ENCODE results near the gene SRPRA.

Gene SRPRA

DNA sequence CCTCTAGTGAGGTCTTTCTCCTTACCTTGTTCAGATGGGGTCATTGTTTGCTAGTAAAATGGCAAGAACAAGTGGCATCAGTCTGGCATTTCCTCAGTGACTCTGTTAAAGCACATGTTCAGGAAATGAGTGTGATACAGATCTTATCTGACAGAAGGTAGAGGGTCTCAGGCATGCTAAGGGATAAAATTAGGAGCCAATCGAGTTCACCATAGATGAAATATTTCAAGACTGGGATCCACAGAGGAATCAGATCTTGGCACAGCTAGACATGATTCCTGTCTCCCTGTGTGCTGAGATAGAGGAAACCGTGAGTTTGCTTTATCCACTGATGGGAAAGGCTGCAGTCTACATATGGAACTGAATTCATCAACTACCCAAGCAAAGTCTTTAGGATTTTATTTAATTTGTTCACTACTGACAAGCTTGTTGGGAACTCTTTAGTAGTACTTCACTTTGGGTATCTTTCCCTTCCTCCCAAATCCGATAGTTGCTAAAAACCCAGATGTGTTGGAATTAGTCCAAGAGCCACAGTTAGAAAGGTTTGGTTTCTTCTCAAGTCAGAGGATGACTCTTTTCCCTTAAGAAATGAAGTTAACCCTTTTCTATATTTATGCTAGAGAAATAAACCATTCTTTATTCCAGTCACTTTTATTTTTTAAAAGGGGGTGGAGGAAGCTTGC is 38.7 kb downstream of the SRPRA start:
- no peak for DNase-seq (ENCODE audit: low read depth)

DNA sequence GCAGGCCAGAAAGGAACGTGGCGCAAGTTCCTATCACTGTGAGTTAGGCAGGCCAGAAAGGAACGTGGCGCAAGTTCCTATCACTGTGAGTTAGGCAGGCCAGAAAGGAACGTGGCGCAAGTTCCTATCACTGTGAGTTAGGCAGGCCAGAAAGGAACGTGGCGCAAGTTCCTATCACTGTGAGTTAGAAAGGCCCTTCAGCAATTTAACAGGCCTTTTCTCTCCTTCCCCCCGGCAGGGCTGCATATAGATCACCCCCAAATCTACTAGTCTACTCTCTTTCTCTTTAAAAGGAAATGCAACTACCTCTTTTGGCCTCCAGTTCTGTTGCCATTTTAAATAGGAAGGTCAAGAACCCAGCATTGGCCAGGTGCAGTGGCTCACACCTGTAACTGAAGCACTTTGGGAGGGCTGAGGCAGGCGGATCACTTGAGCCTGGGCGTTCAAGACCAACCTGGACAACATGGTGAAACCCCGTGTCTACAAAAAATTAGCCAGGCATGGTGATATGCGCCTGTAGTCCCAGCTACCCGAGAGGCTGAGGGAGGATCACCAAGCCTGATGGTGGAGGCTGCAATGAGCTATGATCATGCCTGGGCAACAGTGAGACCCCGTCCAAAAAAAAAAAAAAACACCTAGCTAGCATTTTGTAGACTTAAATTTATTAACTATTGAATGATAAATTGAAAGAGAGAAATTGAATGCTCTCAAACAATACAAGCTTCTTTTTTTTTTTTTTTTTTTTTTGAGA is 42.2 kb downstream of the SRPRA start:
- DNase-seq (ENCODE audit: low read depth): no peak

DNA sequence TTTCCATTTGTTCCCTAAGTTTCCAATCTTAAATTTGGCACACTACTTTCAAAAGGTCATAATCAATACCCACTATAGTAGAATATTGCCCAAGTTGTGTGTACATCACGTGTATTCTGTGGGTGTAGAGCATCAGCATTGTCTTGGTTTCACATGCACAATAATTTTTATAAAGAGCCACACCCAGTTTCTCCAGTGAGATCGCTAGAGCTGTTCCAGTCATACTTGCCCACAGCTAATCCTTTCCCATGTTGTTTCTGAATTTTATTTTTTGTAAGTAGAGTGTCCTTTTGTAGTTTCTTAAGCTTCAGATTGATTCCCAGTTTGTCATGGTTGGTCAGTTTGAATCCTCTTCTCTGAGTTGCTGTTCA is 43.4 kb downstream of the SRPRA start:
- DNase-seq (ENCODE audit: low read depth): no peak

DNA sequence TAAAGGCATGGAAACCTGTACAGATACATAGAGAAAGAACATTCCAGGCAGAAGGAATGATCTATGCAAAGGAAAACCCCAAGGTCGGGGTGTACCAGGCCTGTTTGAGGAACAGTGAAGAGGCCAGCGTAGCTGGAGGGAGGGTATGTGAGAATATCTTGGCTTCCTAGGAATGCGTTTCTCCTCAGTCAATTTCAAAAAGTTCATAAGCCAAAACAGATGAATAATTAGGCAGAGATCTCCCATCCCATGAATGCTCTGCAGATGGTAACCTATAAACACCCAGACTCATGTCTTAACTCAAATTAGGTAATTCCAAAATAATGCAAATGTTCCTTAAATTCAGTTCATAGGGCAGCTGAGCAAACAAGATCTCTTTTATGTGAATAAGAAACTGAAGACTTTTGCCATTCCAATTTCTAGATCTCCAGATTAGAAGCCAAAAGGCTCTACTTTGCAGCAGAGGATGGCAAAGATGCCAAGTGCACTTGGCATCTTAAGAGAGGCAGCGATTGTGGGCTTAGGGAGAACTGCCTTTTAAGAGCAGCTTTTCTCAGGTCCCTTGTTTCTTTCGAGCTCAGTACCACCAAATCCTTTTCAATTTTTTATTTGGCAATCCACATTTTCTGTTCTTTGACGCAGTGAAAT is 43.9 kb downstream of the SRPRA start:
- no peak for DNase-seq (ENCODE audit: low read depth)

DNA sequence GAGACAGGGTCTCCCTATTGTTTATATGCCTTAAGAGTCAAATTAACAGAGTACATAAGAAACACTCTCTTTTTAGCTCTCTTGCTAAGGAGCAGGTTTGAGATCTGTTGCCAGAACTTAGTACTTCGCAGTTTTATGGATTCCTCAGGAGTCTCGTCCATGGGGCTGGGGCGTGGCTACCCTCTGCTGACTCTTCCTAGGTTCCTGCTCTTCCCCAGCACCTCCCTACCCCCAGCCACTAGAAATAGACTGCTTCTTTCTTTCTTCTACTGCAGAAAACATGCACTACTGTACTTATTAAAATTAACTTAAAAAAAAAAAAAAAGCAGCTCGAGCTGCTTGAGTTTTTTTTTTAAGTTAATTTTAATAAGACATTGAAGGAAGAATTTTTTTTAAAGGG is 49.1 kb downstream of the SRPRA start:
- DNase-seq (ENCODE audit: low read depth): no peak

DNA sequence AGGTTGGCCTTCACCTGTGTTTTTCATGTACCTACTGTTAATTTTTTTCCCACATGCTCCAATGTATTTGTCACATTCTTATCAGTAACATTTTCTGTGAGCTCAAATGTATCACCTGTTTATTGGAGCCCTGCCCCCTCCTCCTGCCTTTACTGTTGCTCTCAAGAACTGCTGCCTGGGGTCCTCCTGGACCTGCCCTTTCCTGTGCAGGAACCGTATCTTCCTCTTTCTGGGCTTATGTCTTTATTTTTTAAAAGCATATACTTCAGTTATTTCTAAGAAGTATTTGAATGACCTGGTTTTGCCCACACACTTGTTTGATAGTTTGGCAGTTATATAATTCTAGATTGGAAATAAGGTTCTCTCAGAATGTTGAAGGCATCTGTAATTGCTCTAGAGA is 51.2 kb downstream of the SRPRA start:
- no peak for DNase-seq (ENCODE audit: low read depth)

DNA sequence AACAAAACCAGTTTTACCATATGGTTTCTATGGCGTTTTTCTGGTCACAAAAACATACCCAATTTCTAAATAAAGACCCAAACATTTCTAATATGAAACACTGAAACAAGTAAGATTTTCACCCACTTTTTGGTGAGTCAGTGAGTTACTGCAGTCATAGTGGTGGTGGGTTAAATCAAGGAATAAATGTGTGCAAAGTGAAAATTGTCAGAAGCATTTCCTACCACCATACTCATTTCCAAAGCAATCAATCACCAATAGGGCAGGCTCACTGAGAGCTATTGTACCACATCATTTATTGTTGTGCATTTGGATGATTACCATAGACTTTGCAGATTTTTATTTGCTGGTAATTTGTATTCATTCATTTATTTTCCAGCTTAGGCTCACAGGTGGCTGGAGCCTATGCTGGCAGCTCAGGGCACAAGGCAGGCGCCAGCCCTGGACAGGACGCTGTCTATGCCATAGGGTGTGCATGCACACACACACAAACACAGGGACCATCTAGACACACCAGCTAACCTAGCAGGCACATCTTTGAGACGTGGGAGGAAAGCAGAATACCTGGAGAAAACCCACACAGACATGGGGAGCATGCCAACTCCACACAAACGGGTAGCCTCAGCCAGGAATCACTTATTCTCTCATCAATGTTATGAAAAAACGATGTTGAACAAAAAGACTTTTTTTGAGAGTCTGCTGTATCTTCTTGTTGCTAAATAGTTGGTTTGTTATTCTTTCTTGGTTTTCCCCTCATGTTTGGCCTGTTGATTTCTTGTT is 52.0 kb downstream of the SRPRA start:
- DNase-seq (ENCODE audit: low read depth): no peak

DNA sequence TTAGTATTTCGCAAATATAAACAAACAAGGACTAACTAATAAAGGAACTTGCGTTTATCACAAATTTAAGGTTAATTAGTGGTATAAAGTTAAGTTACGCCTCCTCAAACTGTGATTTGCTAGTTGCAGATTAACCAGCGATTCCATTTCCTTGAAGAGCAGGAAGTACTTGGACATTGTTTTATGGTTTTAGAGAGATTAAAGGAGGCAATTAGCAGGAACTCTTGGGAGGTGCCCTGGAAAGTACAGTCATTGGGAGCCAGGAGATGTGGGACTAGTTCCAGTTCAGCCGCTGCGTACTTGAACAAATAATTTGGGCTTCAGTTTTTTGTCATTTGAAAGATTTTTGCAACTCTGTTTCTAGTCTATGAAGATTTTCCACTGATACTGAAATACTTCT is 53.9 kb downstream of the SRPRA start:
- no peak for DNase-seq (ENCODE audit: low read depth)

DNA sequence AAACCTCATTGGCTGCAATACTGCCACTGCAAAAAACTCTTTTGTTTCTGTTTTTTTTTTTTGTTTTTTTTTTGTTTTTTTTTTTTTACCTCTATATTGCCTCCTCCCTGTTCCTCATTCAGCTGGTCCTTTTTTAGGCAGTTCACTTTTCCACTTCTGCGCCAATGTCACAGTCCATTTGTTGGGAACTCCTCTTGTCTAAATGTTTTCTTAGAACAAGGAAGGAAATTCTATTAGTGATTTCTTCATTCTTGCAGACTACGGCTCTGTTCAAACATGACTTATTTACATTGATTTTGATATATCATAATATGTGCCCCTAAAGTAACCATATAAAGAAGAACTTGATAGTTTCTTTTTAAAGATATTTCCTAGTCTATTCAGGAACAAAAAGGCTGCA is 54.3 kb downstream of the SRPRA start:
- DNase-seq (ENCODE audit: low read depth): no peak

All from stimulated activated CD8-positive, alpha-beta memory T cell treated with anti-CD3 and anti-CD28 coated beads, Interleukin-7, amount 100 ng/mL, for 24 hours (primary cell).